GM10847 (cell line): ENCODE data around the gene CYP19A1.

Experiments used
- POLR2A ChIP-seq: IDR thresholded peaks from 2 replicates; pipeline ENCODE4 v1.6.1; 2011; ENCODE audit not compliant: insufficient read length; ENCODE audit errors: extremely low read depth

CYP19A1 gene

DNA sequence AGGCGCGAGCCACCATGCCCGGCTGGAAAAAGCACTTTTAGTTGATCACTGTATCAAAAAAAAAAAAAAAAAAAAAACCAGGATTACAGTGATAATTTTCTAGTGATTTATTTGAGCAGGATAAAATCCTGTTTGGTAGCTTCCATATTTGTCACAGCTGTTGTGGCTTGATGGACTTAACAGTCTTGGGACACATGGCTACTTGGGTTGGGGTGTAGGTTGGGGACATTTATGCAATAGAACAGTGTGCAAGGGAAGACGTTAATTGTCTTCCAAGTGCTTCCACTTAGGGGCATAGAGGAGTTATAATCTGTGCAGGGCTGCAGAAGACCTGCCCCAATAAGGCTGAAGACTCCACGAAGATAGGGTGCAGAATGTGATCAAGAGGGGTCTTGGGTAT, 136.8 kb downstream of the CYP19A1 start:
- TF ChIP-seq POLR2A: no peak

DNA sequence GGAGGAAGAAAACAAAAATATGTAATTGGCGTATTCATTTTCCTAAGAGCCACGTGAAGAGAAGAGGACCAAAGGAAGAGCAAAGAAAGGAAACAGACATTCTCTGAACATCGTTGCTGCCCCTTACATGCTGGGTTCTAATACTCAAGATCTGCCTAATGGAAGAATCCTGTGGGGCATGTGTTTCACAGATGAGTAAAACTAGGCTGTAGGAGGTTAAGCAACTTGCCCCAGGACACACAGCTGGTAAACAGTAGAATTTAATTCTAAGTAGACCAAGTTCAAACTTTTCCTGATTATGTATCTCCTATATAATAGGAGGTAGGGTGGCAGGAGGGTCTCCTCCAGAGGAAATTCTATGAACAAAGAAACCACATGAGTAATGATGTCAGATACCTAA, 137.6 kb downstream of the CYP19A1 start:
- TF ChIP-seq POLR2A: no peak

DNA sequence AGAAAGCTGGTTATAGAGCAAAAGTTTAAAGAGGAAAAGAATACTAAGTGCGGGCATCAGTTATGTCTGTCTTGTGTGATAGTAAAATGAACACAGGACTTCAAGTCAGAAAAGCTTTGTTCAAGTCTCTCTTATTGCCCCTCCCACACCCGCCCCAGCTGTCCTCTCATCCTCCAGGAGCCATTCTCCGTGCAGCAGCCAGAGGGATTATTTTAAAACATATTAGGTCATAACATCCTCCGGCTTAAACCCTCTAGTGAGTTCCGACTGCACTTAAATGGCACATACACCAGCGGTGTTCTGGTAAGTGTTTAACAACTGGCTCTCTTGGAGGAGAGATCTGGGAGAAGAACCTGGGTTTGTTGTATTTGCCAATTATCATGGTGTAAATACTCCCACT, 138.9 kb downstream of the CYP19A1 start:
- TF ChIP-seq POLR2A: no peak

DNA sequence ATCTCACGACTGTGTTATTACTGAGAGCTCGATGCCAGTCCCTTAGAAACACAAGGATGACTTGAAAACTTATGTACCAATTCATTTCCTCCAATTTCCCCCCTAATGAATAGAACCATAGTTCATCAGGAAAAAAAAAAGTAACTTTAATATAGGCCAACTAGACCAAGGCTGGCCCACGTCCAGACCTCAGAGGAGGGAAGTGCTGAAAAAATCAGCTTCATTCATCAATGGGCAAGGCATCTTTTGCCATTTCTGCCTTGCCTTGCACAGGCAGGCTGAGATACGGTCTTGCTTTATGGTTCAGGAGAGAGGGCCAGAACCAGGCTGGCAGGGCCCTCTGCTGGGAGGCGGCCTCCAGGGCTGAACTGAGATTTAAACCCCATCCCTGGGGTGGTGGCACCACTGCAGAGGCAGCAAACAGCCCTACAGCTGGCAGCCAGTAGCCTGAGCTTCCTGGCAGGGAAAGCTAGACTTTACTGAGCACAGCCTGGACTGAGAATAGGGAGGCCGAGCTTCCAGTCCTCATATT, 139.6 kb downstream of the CYP19A1 start:
- TF ChIP-seq POLR2A: no peak

DNA sequence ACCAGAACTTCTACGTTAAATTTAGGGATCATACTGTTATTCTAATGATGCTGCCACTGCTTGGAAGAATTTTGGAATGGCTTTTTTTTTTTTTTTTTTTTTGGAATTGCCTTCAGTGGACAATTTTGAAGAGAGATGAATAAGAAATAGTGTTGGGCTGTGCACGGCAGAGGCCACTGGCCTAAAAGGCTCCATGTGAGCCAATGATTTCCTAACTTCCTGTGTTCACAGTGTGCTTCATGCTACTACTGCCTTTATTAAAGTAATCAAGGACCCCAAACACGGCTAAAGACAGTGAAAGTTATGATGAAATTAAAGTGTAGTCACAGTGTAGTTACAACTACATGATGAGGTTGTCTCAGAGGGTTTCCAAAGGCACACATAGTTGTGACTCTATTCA, 142.9 kb downstream of the CYP19A1 start:
- no peak for TF ChIP-seq POLR2A

DNA sequence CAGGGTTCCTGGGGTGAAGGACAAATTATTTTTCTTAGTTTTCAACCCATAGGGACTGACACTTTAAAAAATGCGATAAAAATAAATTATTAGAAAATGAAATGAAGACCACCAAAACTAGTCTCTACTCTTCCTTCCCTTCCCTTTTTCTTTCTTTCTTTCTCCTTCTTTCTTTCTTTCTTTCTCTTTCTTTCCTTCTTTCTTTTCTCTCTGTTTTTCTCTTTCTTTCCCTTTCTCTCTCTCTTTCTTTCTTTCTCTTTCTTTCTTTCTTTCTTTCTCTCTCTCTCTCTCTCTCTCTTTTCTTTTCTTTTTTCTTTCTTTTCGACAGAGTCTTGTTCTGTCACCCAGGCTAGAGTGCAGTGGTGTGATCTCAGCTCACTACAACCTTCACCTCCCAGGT, 144.4 kb downstream of the CYP19A1 start:
- TF ChIP-seq POLR2A: no peak

DNA sequence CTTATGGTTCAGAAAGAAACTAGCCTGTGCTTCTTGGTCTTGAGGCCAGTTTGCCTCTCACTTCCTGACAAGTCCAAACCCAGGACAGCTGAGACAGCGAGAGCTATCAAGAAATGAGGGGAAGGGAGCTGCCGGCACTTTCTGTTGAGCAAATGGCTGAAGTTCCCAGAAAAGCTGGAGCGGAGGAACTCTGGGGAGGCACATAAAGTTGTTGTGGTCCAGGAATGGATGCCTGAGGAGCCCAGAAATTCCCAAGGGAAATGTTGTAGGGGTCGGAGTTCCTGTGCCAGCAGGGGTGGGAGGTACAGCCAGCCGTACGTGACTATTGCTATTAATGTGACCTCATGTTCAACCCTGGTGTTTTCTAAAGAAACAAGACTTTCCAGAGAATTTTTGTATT, 144.9 kb downstream of the CYP19A1 start:
- TF ChIP-seq POLR2A: no peak

DNA sequence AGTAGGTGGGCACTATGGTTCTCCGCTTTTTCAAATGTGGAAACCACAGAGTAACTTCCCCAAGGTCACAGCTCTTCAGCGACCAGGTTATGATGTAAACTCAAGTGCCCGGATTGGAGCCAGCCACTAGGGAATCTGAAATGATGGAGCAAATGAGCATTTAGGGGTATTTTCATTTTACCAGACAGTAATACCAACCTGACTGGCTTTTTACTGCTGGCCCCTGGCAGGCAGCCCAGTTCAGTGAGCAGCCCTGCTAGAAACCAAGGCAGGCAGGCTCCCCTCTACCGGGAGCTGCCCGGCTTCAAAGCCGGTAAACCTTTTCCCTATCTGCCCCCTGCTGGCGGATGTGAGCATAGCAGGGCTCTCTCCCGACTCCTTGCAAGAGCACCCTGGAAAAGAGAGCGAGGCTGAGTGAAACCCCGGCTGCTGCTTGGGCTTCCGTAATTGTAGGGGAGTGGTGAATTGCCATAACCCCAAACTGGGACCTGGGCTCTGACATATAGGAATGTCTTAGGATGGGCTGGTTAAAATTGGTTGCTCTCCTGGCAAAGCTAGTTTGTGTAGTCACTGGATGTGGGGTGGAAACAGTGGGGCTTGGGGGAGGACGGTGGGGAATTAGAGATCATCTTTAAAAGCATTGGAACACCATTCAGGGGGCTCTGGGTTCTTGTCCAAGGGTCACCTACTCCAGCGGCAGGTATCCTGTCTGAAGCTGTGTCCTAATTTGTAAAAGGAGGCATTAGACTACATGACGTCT, 145.7 kb downstream of the CYP19A1 start:
- no peak for TF ChIP-seq POLR2A

DNA sequence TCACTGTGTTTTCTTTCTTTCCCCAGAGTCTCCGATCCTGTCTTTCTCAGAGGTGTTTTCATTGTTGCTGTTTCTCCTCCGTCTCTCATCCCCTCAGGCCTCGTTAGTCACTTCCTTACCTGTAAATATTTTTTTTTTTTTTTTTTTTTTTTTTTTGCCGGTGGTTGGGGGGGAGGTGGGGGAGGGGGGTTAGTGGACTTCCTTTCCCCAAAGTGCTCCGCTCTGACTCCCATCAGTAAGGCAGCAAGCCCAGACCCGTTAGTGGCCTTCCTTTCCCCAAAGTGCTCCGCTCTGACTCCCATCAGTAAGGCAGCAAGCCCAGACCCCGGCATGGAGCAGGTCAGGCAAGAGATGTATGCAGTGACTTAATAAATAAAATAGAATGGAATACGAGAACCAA, 146.6 kb downstream of the CYP19A1 start:
- TF ChIP-seq POLR2A: no peak

DNA sequence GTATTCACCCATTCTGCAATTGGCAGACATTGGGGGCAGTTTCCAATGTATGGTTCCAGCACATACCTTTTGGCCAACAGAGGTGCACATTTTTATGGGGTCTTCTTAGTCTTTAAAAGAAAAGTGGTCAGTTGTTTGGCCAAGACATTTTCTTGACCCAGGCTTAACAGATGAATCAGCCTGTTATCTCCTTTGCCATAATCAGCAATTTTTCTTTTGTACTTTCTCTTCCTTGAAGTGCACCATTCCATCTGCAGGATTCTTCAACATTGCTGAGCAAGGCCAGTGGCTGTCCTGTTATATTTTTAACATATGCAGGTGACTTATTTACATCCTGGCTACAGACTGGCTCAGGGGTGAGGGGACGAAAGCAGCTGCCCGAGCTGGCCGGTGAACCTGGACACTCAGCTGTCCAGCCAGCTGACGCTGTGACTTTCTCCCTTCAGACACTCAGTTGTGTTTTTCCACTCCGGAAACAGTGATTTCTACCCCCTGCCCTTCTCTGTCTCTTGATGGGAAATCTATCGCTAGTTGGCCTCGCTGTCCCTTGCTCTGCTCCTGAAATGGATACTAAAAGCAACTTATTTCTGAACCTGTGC, 147.2 kb downstream of the CYP19A1 start:
- TF ChIP-seq POLR2A: no peak

DNA sequence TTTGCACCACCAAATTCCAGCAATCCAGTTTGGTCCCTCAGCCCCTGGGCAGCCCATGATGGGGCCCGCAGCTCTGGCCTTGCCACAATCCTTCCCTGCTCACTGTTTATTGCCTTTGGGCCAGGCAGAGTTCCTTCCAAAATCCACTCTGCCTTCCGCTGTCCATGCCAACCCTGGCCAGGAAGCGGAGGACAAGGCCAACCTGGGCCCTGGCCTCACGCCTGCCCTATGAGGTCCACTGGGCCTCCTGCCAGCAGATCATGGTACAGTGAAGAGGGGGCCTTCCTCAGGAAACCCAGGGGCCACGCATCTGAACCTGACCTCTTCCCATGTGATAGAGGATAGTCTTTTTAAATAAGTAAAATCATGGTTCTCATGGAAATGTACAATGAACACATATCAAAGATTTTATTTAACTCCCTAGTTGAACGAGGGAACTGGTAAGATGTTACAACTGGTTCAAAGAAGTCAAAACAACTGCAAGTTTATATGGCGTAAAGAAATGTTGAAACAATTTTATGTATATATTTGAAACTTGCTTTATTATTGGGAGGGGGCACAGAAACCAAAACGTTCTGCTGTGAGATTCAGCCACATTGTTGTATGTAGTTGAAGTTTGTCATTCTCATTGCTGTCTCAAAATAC, 147.8 kb downstream of the CYP19A1 start:
- TF ChIP-seq POLR2A: no peak

DNA sequence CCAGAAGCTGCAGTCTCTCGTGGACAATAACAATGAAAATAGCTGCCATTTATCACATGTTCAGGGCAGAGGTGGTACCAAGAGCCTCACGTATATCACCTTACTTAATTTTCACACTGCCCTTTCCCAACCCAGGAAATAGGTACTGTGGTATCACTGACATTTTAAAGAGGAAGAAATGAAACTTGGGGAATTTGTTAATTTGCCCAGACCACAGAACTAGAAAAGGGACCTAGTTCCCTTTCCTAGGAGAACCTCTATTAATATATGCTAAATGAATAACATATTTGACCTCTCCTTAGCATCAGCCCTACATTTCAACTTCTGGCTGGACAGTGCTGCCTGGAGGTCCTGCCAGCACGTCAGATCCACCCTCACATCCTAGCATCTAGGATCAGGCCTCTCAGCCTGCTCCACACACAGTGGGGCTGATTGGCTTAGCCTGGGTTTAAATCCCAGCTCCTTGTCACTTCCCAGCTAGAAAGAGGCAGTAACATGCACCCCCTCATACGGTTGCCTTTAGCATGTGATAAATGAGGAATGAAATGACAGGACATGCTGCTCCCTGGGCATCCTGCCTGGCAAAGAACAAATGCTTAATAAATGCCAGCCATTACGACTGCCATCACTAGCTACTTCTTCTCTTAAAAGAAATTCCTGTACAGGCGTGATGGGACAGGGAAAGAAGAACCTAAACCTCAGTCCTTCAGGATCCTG, 148.6 kb downstream of the CYP19A1 start:
- no peak for TF ChIP-seq POLR2A

DNA sequence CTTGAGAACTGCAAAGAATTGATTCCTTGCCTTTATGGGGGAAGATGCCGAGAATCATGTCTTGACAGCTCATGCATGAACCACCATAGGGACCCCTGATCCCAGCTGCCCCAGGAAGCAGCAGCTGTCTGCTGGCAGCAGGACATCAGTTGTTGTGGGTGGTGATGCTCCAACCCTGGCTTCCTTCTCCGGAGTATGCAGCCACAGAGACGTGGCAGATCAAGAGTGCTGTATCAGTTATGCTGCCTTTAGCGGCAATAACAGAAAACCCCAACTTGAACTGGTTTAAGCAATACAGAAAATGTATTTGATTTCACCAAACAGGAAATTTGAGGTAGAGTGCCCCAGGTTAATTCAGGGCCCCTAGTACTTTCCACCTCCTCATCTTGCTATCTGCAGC, 151.5 kb downstream of the CYP19A1 start:
- no peak for TF ChIP-seq POLR2A

DNA sequence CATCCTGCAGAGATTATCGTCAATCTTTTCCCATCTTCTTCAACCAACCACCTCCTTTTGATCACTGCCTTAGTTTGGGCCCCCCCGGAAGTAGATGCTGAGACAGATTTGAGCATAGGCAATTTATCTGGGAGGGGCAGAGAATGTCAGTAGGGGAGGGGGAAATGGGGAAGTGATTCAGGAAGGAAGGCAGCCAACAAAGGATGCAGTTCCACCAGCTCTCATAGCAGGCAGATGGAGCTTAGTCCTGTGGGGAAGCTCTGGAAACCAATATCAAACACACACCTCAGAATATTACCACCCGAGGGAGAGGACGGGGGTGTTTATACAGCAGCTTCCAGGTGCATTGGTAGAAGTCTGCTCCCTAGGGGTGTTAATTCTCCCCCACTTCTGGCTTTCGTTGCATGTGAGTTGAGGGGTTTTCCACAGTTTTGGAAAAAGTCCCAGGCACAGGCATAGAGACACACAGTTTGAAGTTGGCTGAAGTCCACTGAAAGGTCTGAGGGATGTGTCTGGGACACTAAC, 152.2 kb downstream of the CYP19A1 start:
- no peak for TF ChIP-seq POLR2A

DNA sequence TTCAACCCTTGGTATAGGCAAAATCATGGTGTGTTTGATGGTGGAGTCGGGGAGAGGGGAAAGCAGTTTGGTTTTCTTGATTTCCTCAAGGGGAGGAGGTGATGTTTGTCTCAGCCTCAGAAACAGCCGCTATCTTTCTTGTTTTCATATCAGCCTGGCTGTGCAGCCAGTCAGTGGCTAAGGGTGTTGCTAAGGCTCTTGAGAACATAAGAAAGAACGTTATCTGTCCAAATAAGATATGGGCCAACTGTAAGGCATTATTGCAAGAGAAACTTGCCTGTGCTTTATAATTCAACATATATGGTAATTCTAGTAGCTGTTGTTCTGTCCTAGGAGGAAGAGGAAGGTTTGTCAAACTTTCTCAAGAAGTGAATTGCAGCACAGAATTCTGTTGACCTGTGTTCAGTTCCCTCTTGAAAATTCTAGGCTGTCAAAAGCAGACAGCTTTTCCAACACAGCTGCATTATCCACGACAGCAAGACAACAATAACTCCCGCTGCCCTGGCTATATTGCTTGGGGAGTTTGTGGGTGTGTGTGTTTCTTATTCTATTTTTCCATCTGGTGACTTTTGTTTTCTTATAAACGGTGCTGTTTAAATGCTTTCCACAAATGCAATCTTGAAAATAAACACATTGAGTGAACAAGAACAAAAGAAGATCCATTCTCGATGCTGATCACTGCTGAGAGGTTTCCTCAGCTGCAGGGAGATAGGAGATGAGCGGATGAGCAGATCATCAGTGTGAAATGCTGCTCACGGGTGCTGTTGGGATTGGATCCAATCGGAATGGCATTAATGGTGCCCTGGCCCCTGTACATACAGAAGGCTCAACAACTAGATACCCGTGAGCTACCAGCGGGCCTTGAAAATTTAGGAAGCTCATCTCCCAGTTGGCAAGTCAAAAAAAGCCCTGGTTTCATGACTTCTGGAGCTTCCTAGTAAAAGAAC, 152.9 kb downstream of the CYP19A1 start:
- no peak for TF ChIP-seq POLR2A

DNA sequence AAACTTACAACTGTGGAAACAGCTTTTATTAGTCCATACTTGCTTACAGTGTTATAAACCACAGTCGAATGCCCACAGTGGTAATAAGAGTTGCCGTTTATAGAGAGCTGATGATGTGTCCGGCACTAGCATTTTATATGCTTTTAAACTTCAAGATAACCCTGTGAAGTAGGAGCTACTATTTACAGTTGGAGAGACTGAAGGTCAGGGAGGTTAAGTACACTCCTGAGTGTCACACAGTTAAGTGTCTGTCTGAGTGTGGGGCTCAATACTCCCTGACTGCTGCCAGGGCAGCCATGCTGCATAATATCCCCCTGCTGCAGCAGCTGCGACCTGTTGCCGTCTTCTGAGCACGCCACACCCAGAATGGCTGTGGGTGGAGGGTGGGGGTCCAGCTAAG, 153.8 kb downstream of the CYP19A1 start:
- TF ChIP-seq POLR2A: no peak
